Measurements from ENCODE around the gene MAB21L3. TPM values are rescaled to one million over a fixed set of nuclear protein-coding genes. Genes with fewer than 3 reads are reported as not detected.

The MAB21L3 gene
- total RNA-seq, 1 donor: under 0.01 TPM

- TF ChIP-seq, protein P1, sequence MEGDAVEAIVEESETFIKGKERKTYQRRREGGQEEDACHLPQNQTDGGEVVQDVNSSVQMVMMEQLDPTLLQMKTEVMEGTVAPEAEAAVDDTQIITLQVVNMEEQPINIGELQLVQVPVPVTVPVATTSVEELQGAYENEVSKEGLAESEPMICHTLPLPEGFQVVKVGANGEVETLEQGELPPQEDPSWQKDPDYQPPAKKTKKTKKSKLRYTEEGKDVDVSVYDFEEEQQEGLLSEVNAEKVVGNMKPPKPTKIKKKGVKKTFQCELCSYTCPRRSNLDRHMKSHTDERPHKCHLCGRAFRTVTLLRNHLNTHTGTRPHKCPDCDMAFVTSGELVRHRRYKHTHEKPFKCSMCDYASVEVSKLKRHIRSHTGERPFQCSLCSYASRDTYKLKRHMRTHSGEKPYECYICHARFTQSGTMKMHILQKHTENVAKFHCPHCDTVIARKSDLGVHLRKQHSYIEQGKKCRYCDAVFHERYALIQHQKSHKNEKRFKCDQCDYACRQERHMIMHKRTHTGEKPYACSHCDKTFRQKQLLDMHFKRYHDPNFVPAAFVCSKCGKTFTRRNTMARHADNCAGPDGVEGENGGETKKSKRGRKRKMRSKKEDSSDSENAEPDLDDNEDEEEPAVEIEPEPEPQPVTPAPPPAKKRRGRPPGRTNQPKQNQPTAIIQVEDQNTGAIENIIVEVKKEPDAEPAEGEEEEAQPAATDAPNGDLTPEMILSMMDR (IDR thresholded peaks at IDR 0.05; ENCODE audit: insufficient read depth, low read depth, low read length): no peak
- H3K4me3 ChIP-seq (ENCODE audit: low read depth, low read length): no peak overlapping the region
- DNase-seq (ENCODE audit: low read depth): no peak
Measured at GRCh38 chr1:116182019-116182714, 71.0 kb downstream of the MAB21L3 start.

Other genes starting within 250 kb of the MAB21L3 start
- gene SLC22A15, start 134.9 kb upstream of the MAB21L3 start, total RNA-seq: 7.8 and 9.3 TPM in 2 replicates